Gastrocnemius medialis (tissue), 4 donors: ENCODE data around the gene PLA2G4A.

Experiments used
- CTCF ChIP-seq, 5 experiments: fragments of 450-650 bp in 3 of 5; fragments of 200-600 bp in 2 of 5; sonication (generic) in 2 of 5; IDR thresholded peaks in 4 of 5; conservative IDR thresholded peaks in 1 of 5; 1 replicate in 4 of 5; 2 replicates in 1 of 5; pipeline ENCODE4 v1.5.1; 2016 to 2019; ENCODE audit warnings: antibody characterized with exemption in 5 of 5, mild to moderate bottlenecking in 3 of 5, moderate library complexity in 3 of 5
- POLR2A ChIP-seq, 2 donors: fragments of 450-650 bp; IDR thresholded peaks; one replicate each; pipeline ENCODE4 v1.6.1; 2017; ENCODE audit warnings: antibody characterized with exemption in 2 of 2, mild to moderate bottlenecking in 2 of 2, moderate library complexity in 2 of 2

GRCh38 chr1:186993996-186994395, 165.2 kb downstream of the PLA2G4A start:
- TF ChIP-seq CTCF (IDR thresholded peaks at IDR 0.05 in 4 of 5, conservative IDR thresholded peaks at IDR 0.05 in 1 of 5) = no peak
- TF ChIP-seq POLR2A (IDR thresholded peaks at IDR 0.05) = no peak
